Immature natural killer cell (primary cell): ENCODE results near the gene ASPHD1. TPM values are rescaled to one million over a fixed set of nuclear protein-coding genes. Genes with fewer than 3 reads are reported as not detected.

Experiments used
- DNase-seq, 3 donors: peaks; one replicate each; pipeline ENCODE4 v3.0.0; 2022; ENCODE audit warnings: mixed read lengths in 1 of 3
- H3K27ac Mint-ChIP-seq, 6 donors: one replicate each; pipeline ENCODE4 v1.8.0; 2020; ENCODE audit warnings: mixed read lengths in 6 of 6, mild to moderate bottlenecking in 5 of 6, inconsistent platforms in 4 of 6, moderate library complexity in 3 of 6
- H3K27me3 Mint-ChIP-seq, 3 donors: one replicate each; pipeline ENCODE4 v1.8.0; 2020 to 2021; ENCODE audit warnings: low read depth in 3 of 3, mild to moderate bottlenecking in 3 of 3, mixed read lengths in 3 of 3, moderate library complexity in 3 of 3, inconsistent platforms in 1 of 3
- H3K36me3 Mint-ChIP-seq, 3 donors: one replicate each; pipeline ENCODE4 v1.8.0; 2020; ENCODE audit warnings: mixed read lengths in 3 of 3, inconsistent platforms in 2 of 3, mild to moderate bottlenecking in 2 of 3
- H3K4me1 Mint-ChIP-seq, 2 donors: one replicate each; pipeline ENCODE4 v1.8.0; 2020; ENCODE audit warnings: inconsistent platforms in 2 of 2, mild to moderate bottlenecking in 2 of 2, mixed read lengths in 2 of 2, moderate library complexity in 1 of 2
- H3K4me3 Mint-ChIP-seq, 5 donors: one replicate each; pipeline ENCODE4 v1.8.0; 2020; ENCODE audit warnings: mild to moderate bottlenecking in 5 of 5, mixed read lengths in 5 of 5, inconsistent platforms in 3 of 5, moderate library complexity in 3 of 5
- H3K9me3 Mint-ChIP-seq, 6 donors: one replicate each; pipeline ENCODE4 v1.8.0; 2020; ENCODE audit warnings: mild to moderate bottlenecking in 6 of 6, mixed read lengths in 6 of 6, inconsistent platforms in 4 of 6, moderate library complexity in 3 of 6
- polyA plus RNA-seq, 3 donors: library from polyadenylated mRNA; unstranded; fragments of 300-500 nt; fragmentation: Illumina TruSeq; gene quantifications; one replicate each; pipeline ENCODE4 v1.2.3, GENCODE V29; 2021

The ASPHD1 gene
- polyA plus RNA-seq, 3 donors from 2014 or later: not detected

- H3K27ac Mint-ChIP-seq: no peak overlapping the region
- H3K9me3 Mint-ChIP-seq: peaks cover 0 to 2% (median 0%) of the 10 kb centered on the region in 6 donors
- DNase-seq: no peak
- no peak overlapping the region for H3K4me3 Mint-ChIP-seq
- no peaks in the 10 kb centered on the region for H3K4me1 Mint-ChIP-seq
- H3K27me3 Mint-ChIP-seq: peaks cover 3 to 14% (median 12%) of the 10 kb centered on the region in 3 donors
- no peaks in the 10 kb centered on the region for H3K36me3 Mint-ChIP-seq
These were observed 7.9 kb upstream of the ASPHD1 start for GRCh38 chr16:29892458-29892813.

- H3K4me3 Mint-ChIP-seq: no peak overlapping the region
- peaks cover 0 to 2% (median 0%) of the 10 kb centered on the region in 6 donors for H3K9me3 Mint-ChIP-seq
- no peak overlapping the region for H3K27ac Mint-ChIP-seq
- H3K36me3 Mint-ChIP-seq: no peaks in the 10 kb centered on the region
- H3K4me1 Mint-ChIP-seq: peaks cover 0 to 4% of the 10 kb centered on the region in 2 donors
- no peak for DNase-seq
- peaks cover 3 to 20% (median 20%) of the 10 kb centered on the region in 3 donors for H3K27me3 Mint-ChIP-seq
These were observed 6.7 kb upstream of the ASPHD1 start for GRCh38 chr16:29893553-29893952.

- H3K27ac Mint-ChIP-seq: no peak overlapping the region
- peaks cover 0 to 2% (median 0%) of the 10 kb centered on the region in 6 donors for H3K9me3 Mint-ChIP-seq
- DNase-seq: no peak
- H3K4me3 Mint-ChIP-seq: no peak overlapping the region
- H3K4me1 Mint-ChIP-seq: peaks cover 0 to 4% of the 10 kb centered on the region in 2 donors
- H3K36me3 Mint-ChIP-seq: no peaks in the 10 kb centered on the region
- peaks cover 3 to 23% (median 20%) of the 10 kb centered on the region in 3 donors for H3K27me3 Mint-ChIP-seq
These were observed 5.9 kb upstream of the ASPHD1 start for GRCh38 chr16:29894352-29894751.

- DNase-seq: no peak
- no peak overlapping the region for H3K4me3 Mint-ChIP-seq
- no peaks in the 10 kb centered on the region for H3K36me3 Mint-ChIP-seq
- peaks cover 0 to 2% (median 0%) of the 10 kb centered on the region in 6 donors for H3K9me3 Mint-ChIP-seq
- peaks cover 0 to 12% of the 10 kb centered on the region in 2 donors for H3K4me1 Mint-ChIP-seq
- no peak overlapping the region for H3K27ac Mint-ChIP-seq
- H3K27me3 Mint-ChIP-seq: peaks cover 3 to 30% (median 17%) of the 10 kb centered on the region in 3 donors
These were observed 3.4 kb upstream of the ASPHD1 start for GRCh38 chr16:29896841-29897240.

GRCh38 chr16:29897333-29897732 lies 3.0 kb upstream of the ASPHD1 start:
- Mint-ChIP-seq H3K4me1 (peaks cover 0 to 14% of the 10 kb centered on the region in 2 donors), H3K9me3 (no peaks in the 10 kb centered on the region), H3K4me3 (no peak overlapping the region), H3K36me3 (no peaks in the 10 kb centered on the region), H3K27ac (no peak overlapping the region), H3K27me3 (peaks cover 5 to 30% (median 15%) of the 10 kb centered on the region in 3 donors)
- no peak for DNase-seq

GRCh38 chr16:29898135-29898803 lies 2.0 kb upstream of the ASPHD1 start:
- H3K27me3 Mint-ChIP-seq: peaks cover 5 to 30% (median 14%) of the 10 kb centered on the region in 3 donors
- no peaks in the 10 kb centered on the region for H3K9me3 Mint-ChIP-seq
- no peak overlapping the region for H3K27ac Mint-ChIP-seq
- no peaks in the 10 kb centered on the region for H3K36me3 Mint-ChIP-seq
- H3K4me3 Mint-ChIP-seq: no peak overlapping the region
- peaks cover 0 to 14% of the 10 kb centered on the region in 2 donors for H3K4me1 Mint-ChIP-seq
- no peak for DNase-seq

- peaks cover 0 to 14% of the 10 kb centered on the region in 2 donors for H3K4me1 Mint-ChIP-seq
- H3K4me3 Mint-ChIP-seq: no peak overlapping the region
- no peaks in the 10 kb centered on the region for H3K9me3 Mint-ChIP-seq
- H3K27me3 Mint-ChIP-seq: peaks cover 5 to 30% (median 14%) of the 10 kb centered on the region in 3 donors
- no peak for DNase-seq
- no peak overlapping the region for H3K27ac Mint-ChIP-seq
- H3K36me3 Mint-ChIP-seq: no peaks in the 10 kb centered on the region
These were observed 1.3 kb upstream of the ASPHD1 start for GRCh38 chr16:29898804-29899515.

- H3K4me3 Mint-ChIP-seq: peak within 1 kb of the TSS; percentile 49 to 65 (median 60)
- no peaks in the 10 kb centered on the region for H3K9me3 Mint-ChIP-seq
- peaks cover 0 to 14% of the 10 kb centered on the region in 2 donors for H3K4me1 Mint-ChIP-seq
- peaks cover 5 to 30% (median 14%) of the 10 kb centered on the region in 3 donors for H3K27me3 Mint-ChIP-seq
- no peak within 1 kb of the TSS for H3K27ac Mint-ChIP-seq
- no peaks in the 10 kb centered on the region for H3K36me3 Mint-ChIP-seq
- DNase-seq: no peak
These were observed 679 bp upstream of the ASPHD1 start, which contains the start of gene SEZ6L2 for GRCh38 chr16:29899516-29900101. Gene SEZ6L2 (minus strand): TSS chr16:29899550. CDS start chr16:29899019, 531 bp downstream.

- Mint-ChIP-seq H3K4me1 (peaks cover 0 to 14% of the 10 kb centered on the region in 2 donors), H3K9me3 (no peaks in the 10 kb centered on the region), H3K36me3 (no peaks in the 10 kb centered on the region), H3K27ac (no peak overlapping the region), H3K27me3 (peaks cover 5 to 23% (median 14%) of the 10 kb centered on the region in 3 donors), H3K4me3 (peak overlapping the region; percentile 49 to 65 (median 60))
- DNase-seq: no peak
These were observed 759 bp downstream of the ASPHD1 start for GRCh38 chr16:29900888-29901606.

GRCh38 chr16:29901607-29901945 lies 1.3 kb downstream of the ASPHD1 start:
- Mint-ChIP-seq H3K4me3 (peak overlapping the region in 3 of 5 donors; percentile 22 to 30 (median 29)), H3K27me3 (peaks cover 5 to 20% (median 11%) of the 10 kb centered on the region in 3 donors), H3K36me3 (peaks cover 0 to 3% (median 0%) of the 10 kb centered on the region in 3 donors), H3K9me3 (no peaks in the 10 kb centered on the region), H3K27ac (no peak overlapping the region), H3K4me1 (peaks cover 0 to 14% of the 10 kb centered on the region in 2 donors)
- no peak for DNase-seq

- Mint-ChIP-seq H3K27ac (no peak overlapping the region), H3K4me3 (no peak overlapping the region), H3K36me3 (peaks cover 0 to 3% (median 0%) of the 10 kb centered on the region in 3 donors)
These were observed 3.3 kb downstream of the ASPHD1 start for GRCh38 chr16:29903590-29903989.

GRCh38 chr16:29904947-29905346 lies 4.7 kb downstream of the ASPHD1 start:
- H3K4me1 Mint-ChIP-seq: peaks cover 0 to 7% of the 10 kb centered on the region in 2 donors
- H3K36me3 Mint-ChIP-seq: peaks cover 0 to 3% (median 0%) of the 10 kb centered on the region in 3 donors
- peaks cover 0 to 5% (median 2%) of the 10 kb centered on the region in 3 donors for H3K27me3 Mint-ChIP-seq
- H3K4me3 Mint-ChIP-seq: no peak overlapping the region
- no peak overlapping the region for H3K27ac Mint-ChIP-seq
- no peak for DNase-seq
- H3K9me3 Mint-ChIP-seq: no peaks in the 10 kb centered on the region

More at GRCh38 chr16:29903590-29903989, 3.3 kb downstream of the ASPHD1 start:
- Mint-ChIP-seq H3K4me1 (peaks cover 0 to 10% of the 10 kb centered on the region in 2 donors), H3K9me3 (no peaks in the 10 kb centered on the region), H3K27me3 (peaks cover 0 to 10% (median 2%) of the 10 kb centered on the region in 3 donors)
- DNase-seq: no peak

GRCh38 chr16:29905668-29906067 lies 5.4 kb downstream of the ASPHD1 start:
- no peak overlapping the region for H3K4me3 Mint-ChIP-seq
- no peaks in the 10 kb centered on the region for H3K9me3 Mint-ChIP-seq
- no peak overlapping the region for H3K27ac Mint-ChIP-seq
- H3K36me3 Mint-ChIP-seq: peaks cover 0 to 3% (median 0%) of the 10 kb centered on the region in 3 donors
- H3K4me1 Mint-ChIP-seq: peaks cover 0 to 5% of the 10 kb centered on the region in 2 donors
- DNase-seq: no peak
- H3K27me3 Mint-ChIP-seq: peaks cover 0 to 2% (median 2%) of the 10 kb centered on the region in 3 donors
